Measurements from ENCODE around the gene DCHS2. TPM values are rescaled to one million over a fixed set of nuclear protein-coding genes. Genes with fewer than 3 reads are reported as not detected.

The DCHS2 gene
- total RNA-seq, 2 donors from 2014 or later, result not detected

DNA sequence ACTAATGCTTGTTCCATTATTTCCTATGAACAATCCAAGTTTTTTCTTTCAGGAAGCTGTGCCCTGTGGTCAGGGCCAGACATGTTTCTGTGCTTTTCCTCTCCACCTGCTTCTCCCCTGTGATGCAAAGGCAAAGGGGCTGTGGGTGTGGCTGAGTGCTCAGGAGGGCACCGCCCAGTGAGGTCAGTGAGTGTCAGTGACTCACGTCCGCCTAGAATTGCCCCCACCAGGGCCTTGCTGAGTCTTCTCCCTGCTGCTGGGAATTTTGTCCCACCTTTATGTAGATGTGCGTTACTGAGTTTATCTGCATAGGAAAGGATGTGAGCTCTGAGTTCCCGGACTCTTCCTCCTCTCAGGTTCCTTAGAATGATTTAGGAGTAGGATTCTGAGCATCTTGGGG is 283.2 kb downstream of the DCHS2 start:
- Mint-ChIP-seq H3K27ac (no peak overlapping the region), H3K27me3 (peaks cover 0 to 5% of the 10 kb centered on the region in 2 donors), H3K9me3 (peaks cover 8% of the 10 kb centered on the region), H3K4me1 (ENCODE audit: low read depth in 2 of 2) (no peaks in the 10 kb centered on the region), H3K36me3 (no peaks in the 10 kb centered on the region), H3K4me3 (no peak overlapping the region)
- ATAC-seq (no peak), DNase-seq (ENCODE audit: low spot score) (no peak)

DNA sequence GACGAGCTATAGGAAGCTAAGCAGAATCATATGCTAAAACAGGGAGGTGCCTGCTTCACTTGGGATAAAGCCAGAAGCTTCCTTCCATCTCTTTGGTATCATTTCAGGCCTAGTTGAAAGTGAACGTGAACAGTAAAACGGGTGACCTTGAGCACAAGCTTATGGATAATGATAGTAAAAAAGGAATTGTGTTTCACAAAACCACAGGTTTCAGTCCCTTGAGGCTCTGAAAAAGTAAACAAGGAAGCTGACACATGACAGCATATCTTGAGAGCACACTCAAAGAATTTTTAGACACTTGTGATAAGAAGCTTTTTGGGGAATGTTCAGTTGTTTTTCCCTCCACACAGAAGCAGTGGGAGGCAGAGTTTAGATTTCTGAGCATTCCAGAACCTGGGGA is 286.1 kb downstream of the DCHS2 start:
- Mint-ChIP-seq H3K4me3 (no peak overlapping the region), H3K9me3 (peaks cover 8% of the 10 kb centered on the region), H3K27ac (no peak overlapping the region), H3K27me3 (peaks cover 0 to 5% of the 10 kb centered on the region in 2 donors), H3K36me3 (no peaks in the 10 kb centered on the region), H3K4me1 (ENCODE audit: low read depth in 2 of 2) (no peaks in the 10 kb centered on the region)
- DNase-seq (ENCODE audit: low spot score) (no peak), ATAC-seq (no peak)

DNA sequence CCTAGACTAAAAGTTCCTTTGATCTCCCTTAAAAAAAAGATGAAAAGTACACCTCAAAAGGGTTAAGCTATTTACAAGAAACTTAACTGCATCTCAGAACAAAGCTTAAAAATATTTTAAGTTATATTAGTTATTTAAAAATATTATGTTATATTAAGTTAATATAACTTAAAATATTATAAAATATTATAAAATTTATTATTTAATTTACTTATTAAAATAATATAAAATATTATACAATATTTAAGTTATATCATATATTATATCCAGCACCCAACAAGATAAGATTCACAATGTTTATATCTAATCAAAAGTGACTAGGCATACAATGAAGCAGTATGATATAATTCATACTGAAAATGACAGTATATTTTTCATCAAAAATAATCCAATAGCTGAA is 296.9 kb downstream of the DCHS2 start:
- DNase-seq (ENCODE audit: low spot score) (no peak), ATAC-seq (no peak)
- H3K4me3 Mint-ChIP-seq, result no peak overlapping the region
- no peaks in the 10 kb centered on the region for H3K36me3 Mint-ChIP-seq
- peaks cover 10% of the 10 kb centered on the region for H3K9me3 Mint-ChIP-seq
- H3K4me1 Mint-ChIP-seq (ENCODE audit: low read depth in 2 of 2), result no peaks in the 10 kb centered on the region
- no peaks in the 10 kb centered on the region for H3K27me3 Mint-ChIP-seq
- no peak overlapping the region for H3K27ac Mint-ChIP-seq

DNA sequence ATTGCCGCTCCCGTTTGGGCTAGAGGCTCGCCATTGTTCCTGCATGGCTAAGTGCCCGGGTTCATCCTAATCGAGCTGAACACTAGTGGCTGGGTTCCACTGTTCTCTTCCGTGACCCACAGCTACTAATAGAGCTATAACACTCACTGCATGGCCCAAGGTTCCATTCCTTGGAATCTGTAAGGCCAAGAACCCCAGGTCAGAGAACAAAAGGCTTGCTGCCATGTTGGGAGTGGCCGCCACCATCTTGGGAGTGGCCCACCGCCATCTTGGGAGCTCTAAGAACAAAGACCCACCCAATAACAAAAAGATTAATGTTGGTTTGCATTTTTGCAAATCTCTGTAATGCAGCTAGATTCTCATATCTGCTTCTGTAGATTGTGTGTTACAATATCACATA is 299.0 kb downstream of the DCHS2 start:
- Mint-ChIP-seq H3K4me1 (ENCODE audit: low read depth in 2 of 2) (no peaks in the 10 kb centered on the region), H3K9me3 (peaks cover 13% of the 10 kb centered on the region), H3K36me3 (no peaks in the 10 kb centered on the region), H3K27ac (no peak overlapping the region), H3K27me3 (no peaks in the 10 kb centered on the region), H3K4me3 (no peak overlapping the region)
- DNase-seq (ENCODE audit: low spot score) (no peak), ATAC-seq (no peak)

DNA sequence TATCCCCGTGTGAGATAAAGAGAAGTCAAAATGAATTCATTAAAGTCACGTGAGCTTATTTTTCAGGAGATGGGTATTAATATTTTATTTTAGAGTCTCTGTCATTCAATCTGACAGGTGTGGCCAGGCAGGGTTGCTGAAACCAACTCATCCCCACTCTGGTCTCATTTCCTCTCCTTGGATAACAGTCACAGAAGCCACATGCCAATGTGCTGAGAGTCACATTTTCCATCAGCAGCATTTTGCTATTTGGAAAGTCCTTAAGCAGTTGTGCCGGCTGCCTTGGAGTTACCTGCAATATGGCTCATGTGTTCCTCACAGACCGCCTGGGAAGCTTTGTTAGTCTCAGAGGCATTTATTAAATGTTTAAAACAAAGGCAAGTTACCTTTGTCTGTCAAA is 302.3 kb downstream of the DCHS2 start:
- no peaks in the 10 kb centered on the region for H3K4me1 Mint-ChIP-seq (ENCODE audit: low read depth in 2 of 2)
- peaks cover 9% of the 10 kb centered on the region for H3K9me3 Mint-ChIP-seq
- ATAC-seq (no peak), DNase-seq (ENCODE audit: low spot score) (no peak)
- H3K27ac Mint-ChIP-seq, result no peak overlapping the region
- no peak overlapping the region for H3K4me3 Mint-ChIP-seq
- no peaks in the 10 kb centered on the region for H3K27me3 Mint-ChIP-seq
- H3K36me3 Mint-ChIP-seq, result no peaks in the 10 kb centered on the region

DNA sequence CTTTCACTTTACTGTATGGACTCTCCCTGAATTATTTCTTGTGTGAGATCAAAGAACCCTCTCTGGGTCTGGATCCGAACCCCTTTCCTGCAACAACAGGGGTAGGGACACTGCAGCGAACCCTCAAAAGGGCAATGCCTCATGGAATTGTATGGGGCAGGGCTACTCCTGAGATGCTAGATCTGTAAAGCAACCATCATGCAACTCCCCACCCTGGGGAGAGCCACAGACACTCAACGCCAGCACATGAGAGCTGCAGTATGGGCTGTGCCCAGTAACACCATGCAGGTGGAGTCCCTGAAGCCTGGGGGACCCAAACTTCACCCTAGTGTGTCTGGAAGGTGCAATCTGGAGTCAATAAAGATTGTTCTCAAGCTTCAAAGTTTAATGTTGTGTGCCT is 304.7 kb downstream of the DCHS2 start:
- no peaks in the 10 kb centered on the region for H3K27me3 Mint-ChIP-seq
- no peaks in the 10 kb centered on the region for H3K36me3 Mint-ChIP-seq
- H3K4me3 Mint-ChIP-seq, result no peak overlapping the region
- H3K9me3 Mint-ChIP-seq, result peaks cover 9% of the 10 kb centered on the region
- no peak overlapping the region for H3K27ac Mint-ChIP-seq
- DNase-seq (ENCODE audit: low spot score) (no peak), ATAC-seq (peak in 1 of 2 donors; percentile 28)
- no peaks in the 10 kb centered on the region for H3K4me1 Mint-ChIP-seq (ENCODE audit: low read depth in 2 of 2)

DNA sequence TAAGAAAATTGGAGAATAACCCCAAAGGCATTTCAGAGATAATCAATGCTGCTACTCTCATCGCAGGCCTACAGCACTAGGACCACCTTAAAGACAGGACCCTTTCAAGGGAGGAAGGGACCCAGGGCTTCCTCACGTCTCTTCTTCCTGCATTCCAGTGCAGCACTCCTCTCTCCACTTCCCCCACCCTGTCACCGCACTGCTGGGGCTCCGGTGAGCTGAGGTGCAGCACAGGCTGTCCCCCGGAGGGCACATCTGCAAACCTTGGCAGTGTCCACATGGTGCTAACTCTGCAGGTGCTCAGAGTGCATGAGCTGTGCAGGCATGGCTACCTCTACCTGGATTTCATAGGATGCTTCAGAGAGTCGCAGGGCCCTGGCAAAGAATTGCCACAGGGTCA is 305.6 kb downstream of the DCHS2 start:
- no peak overlapping the region for H3K27ac Mint-ChIP-seq
- no peaks in the 10 kb centered on the region for H3K4me1 Mint-ChIP-seq (ENCODE audit: low read depth in 2 of 2)
- DNase-seq (ENCODE audit: low spot score) (no peak), ATAC-seq (peak in 1 of 2 donors; percentile 40)
- H3K27me3 Mint-ChIP-seq, result no peaks in the 10 kb centered on the region
- H3K4me3 Mint-ChIP-seq, result no peak overlapping the region
- peaks cover 6% of the 10 kb centered on the region for H3K9me3 Mint-ChIP-seq
- H3K36me3 Mint-ChIP-seq, result no peaks in the 10 kb centered on the region

DNA sequence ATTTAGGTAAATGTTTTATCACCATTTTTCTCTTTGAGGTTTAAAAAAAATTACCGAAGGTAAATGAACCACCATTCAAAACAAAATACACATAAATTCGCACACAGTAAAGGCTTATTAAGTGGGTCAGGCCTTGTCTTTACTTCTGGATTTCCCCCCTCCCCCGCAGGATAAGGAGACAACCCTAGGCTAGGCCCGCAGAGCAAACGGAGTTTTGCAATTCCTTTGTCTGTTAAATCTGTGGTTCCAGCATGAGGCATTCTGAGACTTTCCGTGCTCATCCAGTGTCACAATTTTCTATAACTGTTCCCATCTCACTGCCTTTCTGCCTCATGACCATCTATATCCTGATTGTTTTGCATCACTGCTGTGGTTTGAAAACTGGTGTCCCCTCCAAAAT is 307.4 kb downstream of the DCHS2 start:
- no peak overlapping the region for H3K4me3 Mint-ChIP-seq
- ATAC-seq, result no peak
- DNase-seq (ENCODE audit: low spot score), result no peak
- no peaks in the 10 kb centered on the region for H3K27me3 Mint-ChIP-seq
- no peak overlapping the region for H3K27ac Mint-ChIP-seq
- peaks cover 6% of the 10 kb centered on the region for H3K9me3 Mint-ChIP-seq
- no peaks in the 10 kb centered on the region for H3K36me3 Mint-ChIP-seq
- no peaks in the 10 kb centered on the region for H3K4me1 Mint-ChIP-seq (ENCODE audit: low read depth in 2 of 2)

DNA sequence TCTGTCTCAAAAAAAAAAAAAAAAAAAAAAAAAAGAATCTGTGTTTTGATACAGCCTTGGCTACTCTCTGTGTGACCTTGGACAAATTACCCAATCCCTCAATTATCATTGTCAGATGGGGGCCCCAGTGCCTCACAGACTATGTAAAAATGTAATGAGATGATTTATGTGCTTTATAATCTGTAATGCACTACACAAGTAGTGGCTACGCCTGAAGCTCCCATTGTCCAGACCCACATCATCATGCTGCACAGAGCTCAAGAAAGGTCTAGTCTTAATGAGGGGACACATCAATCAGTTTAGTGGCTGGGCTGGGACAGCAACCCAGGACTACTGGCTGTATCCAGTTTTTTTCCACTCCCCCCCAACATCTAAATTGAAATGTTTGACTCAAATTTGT is 308.3 kb downstream of the DCHS2 start:
- Mint-ChIP-seq H3K27ac (no peak overlapping the region), H3K4me3 (no peak overlapping the region), H3K36me3 (no peaks in the 10 kb centered on the region), H3K27me3 (no peaks in the 10 kb centered on the region), H3K4me1 (ENCODE audit: low read depth in 2 of 2) (no peaks in the 10 kb centered on the region), H3K9me3 (peaks cover 9% of the 10 kb centered on the region)
- DNase-seq (ENCODE audit: low spot score) (no peak), ATAC-seq (no peak)

Other genes with a start within 250 kb of the DCHS2 start
- 100 to 1,000 TPM in 1 of 2 donors, 10 to 100 TPM in 1; 84.5 to 109 TPM for gene PLRG1, start 58.6 kb upstream of the DCHS2 start, total RNA-seq
- gene FGB, start 71.2 kb upstream of the DCHS2 start, total RNA-seq, result not detected
- gene FGA, start 98.9 kb upstream of the DCHS2 start, total RNA-seq, result not detected
- gene FGG, start 120.9 kb upstream of the DCHS2 start, total RNA-seq, result not detected

Measured in natural killer cell treated with Interleukin-12 subunit alpha and Interleukin-12 subunit beta and Interleukin-15 and Interleukin-18, amount 100 ng/mL, for 72 hours (primary cell).